Glomerular visceral epithelial cell (primary cell): Measurements from ENCODE around the gene CP.

Experiments
- DNase-seq: peaks from one replicate; pipeline ENCODE4 v3.0.0-alpha.2; 2016; ENCODE audit errors: extremely low spot score

The CP gene

DNA sequence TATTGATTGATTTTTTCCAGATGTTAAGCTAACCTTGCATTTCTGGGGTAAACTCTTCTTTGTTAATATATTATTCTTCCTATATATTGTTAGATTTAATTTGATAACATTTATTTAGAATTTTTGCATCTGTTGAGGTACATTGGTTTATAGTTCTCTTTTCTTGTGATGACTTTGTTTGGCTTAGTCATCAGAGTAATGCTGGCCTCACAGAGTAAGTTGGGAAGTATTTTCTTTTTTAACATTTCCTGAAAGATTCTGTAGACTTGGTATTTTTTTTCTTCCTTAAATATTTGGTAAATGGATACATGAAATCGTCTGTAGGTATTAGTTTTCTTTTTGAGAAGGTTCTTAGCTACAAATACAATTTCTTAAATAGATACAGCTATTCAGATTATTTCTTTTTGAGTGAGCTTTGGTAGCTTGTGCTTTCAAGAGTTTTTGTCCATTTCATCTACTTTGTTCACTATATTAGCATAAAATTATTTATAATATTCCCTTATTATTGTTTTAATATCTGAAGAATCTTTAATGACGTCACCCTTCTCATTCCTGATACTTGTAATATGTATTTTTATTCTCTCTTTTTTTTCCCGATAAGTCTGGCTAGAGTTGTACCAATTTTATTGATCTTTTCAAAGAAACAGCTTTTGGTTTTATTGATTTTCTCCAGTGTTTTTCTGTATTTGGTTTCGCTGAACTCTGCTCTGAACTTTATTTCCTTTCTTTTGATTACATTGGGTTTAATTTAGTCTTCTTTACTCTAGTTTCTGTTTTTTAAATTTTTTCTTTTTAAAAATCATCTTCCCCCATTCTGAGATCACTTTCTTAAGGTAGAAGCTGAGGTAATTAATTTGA, 98.7 kb downstream of the CP start:
- no peak for DNase-seq
